Prostate gland (tissue), 2 donors: ENCODE measurements around the gene HLA-DPB1. TPM values are rescaled to one million over a fixed set of nuclear protein-coding genes. Genes with fewer than 3 reads are reported as not detected.

Experiments used
- DNase-seq: peaks from one replicate; pipeline ENCODE4 v3.0.0-alpha.2; 2019; ENCODE audit warnings: low spot score
- H3K27ac ChIP-seq, 2 donors: fragments of 200-600 bp; sonication (generic); 2 replicates each; pipeline ENCODE4 v1.5.1; 2017 to 2019
- H3K27me3 ChIP-seq: fragments of 200-600 bp; sonication (generic); replicated peaks from 2 replicates; pipeline ENCODE4 v1.5.1; 2019; ENCODE audit not compliant: insufficient read depth
- H3K36me3 ChIP-seq, 2 donors: fragments of 200-600 bp; sonication (generic); 1 replicate in 1 of 2; 2 replicates in 1 of 2; pipeline versions ENCODE4 v1.5.1 to v1.8.1; 2017 to 2019
- H3K4me1 ChIP-seq: fragments of 200-600 bp; sonication (generic); replicated peaks from 2 replicates; pipeline ENCODE4 v1.5.1; 2019
- H3K4me3 ChIP-seq, 2 donors: fragments of 200-600 bp; sonication (generic); 2 replicates each; pipeline ENCODE4 v1.5.1; 2017 to 2019
- H3K9me3 ChIP-seq: fragments of 200-600 bp; sonication (generic); 2 replicates; pipeline ENCODE4 v1.5.1; 2017
- POLR2A ChIP-seq: fragments of 450-650 bp; IDR thresholded peaks from one replicate; pipeline ENCODE4 v1.6.1; 2016; ENCODE audit warnings: antibody characterized with exemption, mild to moderate bottlenecking
- POLR2AphosphoS5 ChIP-seq: sonication (generic); formaldehyde crosslinking; IDR thresholded peaks from one replicate; pipeline ENCODE4 v1.6.1; 2017; ENCODE audit warnings: antibody characterized with exemption
- WGBS: methylation state at CpG from one replicate; pipeline ENCODE4 v1.1.5; 2018; 5-methylcytosine and 5-hydroxymethylcytosine counted together
- intact Hi-C: fragments of 100-400 bp; cut with DNase I; formaldehyde crosslinking; loops from one replicate; pipeline ENCODE4 v1.14.2; 2022
- total RNA-seq, 2 donors: library from RNA; depleted of rRNA; stranded (reverse); fragments of >200 nt; gene quantifications; one replicate each; pipeline ENCODE4 v1.1.0, GENCODE V29; 2016
- TF ChIP-seq, protein P1 (sequence below), 4 experiments: fragments of 200-600 bp in 2 of 4; fragments of 450-650 bp in 2 of 4; sonication (generic) in 2 of 4; IDR thresholded peaks; 1 replicate in 3 of 4; 2 replicates in 1 of 4; pipeline ENCODE4 v1.5.1; 2016 to 2019; ENCODE audit warnings: antibody characterized with exemption in 4 of 4, mild to moderate bottlenecking in 2 of 4, moderate library complexity in 2 of 4

Gene HLA-DPB1
- total RNA-seq, 2 donors from 2014 or later, result 51.6 to 57.5 TPM

GRCh38 chr6:33071569-33071968 lies 4.2 kb upstream of the HLA-DPB1 start:
- no peak overlapping the region for H3K4me3 ChIP-seq
- intact Hi-C loops, result no loop called here
- H3K4me1 ChIP-seq, result no peaks in the 10 kb centered on the region
- TF ChIP-seq POLR2AphosphoS5, result no peak
- TF ChIP-seq, protein P1, sequence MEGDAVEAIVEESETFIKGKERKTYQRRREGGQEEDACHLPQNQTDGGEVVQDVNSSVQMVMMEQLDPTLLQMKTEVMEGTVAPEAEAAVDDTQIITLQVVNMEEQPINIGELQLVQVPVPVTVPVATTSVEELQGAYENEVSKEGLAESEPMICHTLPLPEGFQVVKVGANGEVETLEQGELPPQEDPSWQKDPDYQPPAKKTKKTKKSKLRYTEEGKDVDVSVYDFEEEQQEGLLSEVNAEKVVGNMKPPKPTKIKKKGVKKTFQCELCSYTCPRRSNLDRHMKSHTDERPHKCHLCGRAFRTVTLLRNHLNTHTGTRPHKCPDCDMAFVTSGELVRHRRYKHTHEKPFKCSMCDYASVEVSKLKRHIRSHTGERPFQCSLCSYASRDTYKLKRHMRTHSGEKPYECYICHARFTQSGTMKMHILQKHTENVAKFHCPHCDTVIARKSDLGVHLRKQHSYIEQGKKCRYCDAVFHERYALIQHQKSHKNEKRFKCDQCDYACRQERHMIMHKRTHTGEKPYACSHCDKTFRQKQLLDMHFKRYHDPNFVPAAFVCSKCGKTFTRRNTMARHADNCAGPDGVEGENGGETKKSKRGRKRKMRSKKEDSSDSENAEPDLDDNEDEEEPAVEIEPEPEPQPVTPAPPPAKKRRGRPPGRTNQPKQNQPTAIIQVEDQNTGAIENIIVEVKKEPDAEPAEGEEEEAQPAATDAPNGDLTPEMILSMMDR (IDR thresholded peaks at IDR 0.05), result no peak
- no peak for TF ChIP-seq POLR2A
- no peaks in the 10 kb centered on the region for H3K36me3 ChIP-seq
- 74% methylated on average over 6 of the region's 6 CpGs for WGBS
- H3K9me3 ChIP-seq, result no peaks in the 10 kb centered on the region
- H3K27me3 ChIP-seq, result no peaks in the 10 kb centered on the region
- no peak overlapping the region for H3K27ac ChIP-seq
- DNase-seq, result no peak

GRCh38 chr6:33072508-33073100 lies 3.2 kb upstream of the HLA-DPB1 start:
- Histone ChIP-seq H3K27me3 (no peaks in the 10 kb centered on the region), H3K36me3 (no peaks in the 10 kb centered on the region), H3K4me3 (peak overlapping the region in 1 of 2 donors; percentile 3), H3K4me1 (no peaks in the 10 kb centered on the region), H3K9me3 (no peaks in the 10 kb centered on the region), H3K27ac (no peak overlapping the region)
- WGBS, result 80% methylated on average over 7 of the region's 7 CpGs
- intact Hi-C loops, result no loop called here
- TF ChIP-seq POLR2A (no peak), POLR2AphosphoS5 (no peak)
- TF ChIP-seq, protein P1 (IDR thresholded peaks at IDR 0.05), result no peak
- no peak for DNase-seq

- intact Hi-C loops, result no loop called here
- H3K4me1 ChIP-seq, result no peaks in the 10 kb centered on the region
- H3K27me3 ChIP-seq, result no peaks in the 10 kb centered on the region
- no peak for DNase-seq
- no peaks in the 10 kb centered on the region for H3K9me3 ChIP-seq
- H3K27ac ChIP-seq, result peak within 1 kb of the TSS in 1 of 2 donors; percentile 4
- H3K4me3 ChIP-seq, result peak within 1 kb of the TSS in 1 of 2 donors; percentile 3
- WGBS, result 53% methylated on average over 8 of the region's 8 CpGs
- no peaks in the 10 kb centered on the region for H3K36me3 ChIP-seq
- TF ChIP-seq, protein P1 (IDR thresholded peaks at IDR 0.05), result no peak
- TF ChIP-seq POLR2AphosphoS5 (peak; percentile 52), POLR2A (no peak)
Measured at GRCh38 chr6:33073431-33073871, 2.3 kb upstream of the HLA-DPB1 start, which contains the start of gene HLA-DPA1. Gene HLA-DPA1 (minus strand): TSS chr6:33073649.

DNA sequence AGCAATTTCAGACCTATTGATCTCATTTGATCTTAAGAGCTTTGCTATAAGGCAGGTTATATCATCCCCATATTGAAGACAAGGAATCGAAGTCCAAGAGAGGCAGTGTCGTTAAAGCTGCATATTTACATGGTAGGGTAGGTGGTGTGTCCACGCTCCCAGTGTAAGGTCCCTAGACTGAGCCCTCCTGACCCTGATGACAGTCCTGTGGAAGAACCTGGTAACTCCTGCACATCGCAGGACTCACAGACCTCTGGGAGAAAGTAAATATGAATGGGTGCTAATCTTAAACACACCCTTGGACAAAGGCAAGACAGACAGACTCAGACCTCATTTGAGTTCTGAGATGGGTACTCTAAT lies 602 bp upstream of the HLA-DPB1 start:
- 87% methylated on average over 4 of the region's 4 CpGs for WGBS
- Histone ChIP-seq H3K9me3 (no peaks in the 10 kb centered on the region), H3K4me1 (no peaks in the 10 kb centered on the region), H3K4me3 (no peak overlapping the region), H3K27me3 (no peaks in the 10 kb centered on the region), H3K27ac (no peak overlapping the region), H3K36me3 (no peaks in the 10 kb centered on the region)
- TF ChIP-seq POLR2AphosphoS5 (no peak), POLR2A (no peak)
- TF ChIP-seq, protein P1 (IDR thresholded peaks at IDR 0.05), result no peak
- intact Hi-C loops, result no loop called here
- DNase-seq, result no peak

DNA sequence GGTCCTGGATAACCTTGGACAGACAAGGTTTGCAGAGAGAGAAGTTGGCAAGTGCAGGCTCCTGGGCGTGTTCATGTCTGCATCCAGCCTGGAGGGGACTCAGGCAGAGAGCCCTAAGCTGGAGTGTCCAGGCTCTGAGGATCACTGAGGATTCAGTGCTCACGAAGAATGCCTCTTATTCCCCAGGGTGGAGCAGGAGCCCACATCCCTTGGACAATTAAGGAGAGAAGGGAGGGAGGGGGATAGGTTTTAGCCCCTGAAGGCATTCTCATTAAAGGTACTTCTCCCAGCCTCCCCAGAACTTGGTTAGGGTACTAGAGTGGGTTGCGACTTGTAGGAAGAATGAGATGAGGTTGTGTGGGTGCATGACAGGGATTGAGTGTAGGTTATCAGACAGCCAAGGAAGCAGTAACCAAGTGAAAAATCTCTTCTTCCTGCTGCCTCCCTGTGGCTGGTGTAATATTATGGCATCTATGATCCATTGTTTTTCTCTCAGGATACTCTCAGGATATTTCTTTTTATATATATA lies 680 bp downstream of the HLA-DPB1 start:
- 72% methylated on average over 3 of the region's 3 CpGs for WGBS
- DNase-seq, result no peak
- no peak for TF ChIP-seq POLR2A
- TF ChIP-seq, protein P1 (IDR thresholded peaks at IDR 0.05), result no peak
- TF ChIP-seq POLR2AphosphoS5, result no peak
- no peaks in the 10 kb centered on the region for H3K27me3 ChIP-seq
- no peaks in the 10 kb centered on the region for H3K4me1 ChIP-seq
- intact Hi-C loops, result no loop called here
- peak overlapping the region in 1 of 2 donors; percentile 4 for H3K27ac ChIP-seq
- no peaks in the 10 kb centered on the region for H3K36me3 ChIP-seq
- H3K9me3 ChIP-seq, result no peaks in the 10 kb centered on the region
- H3K4me3 ChIP-seq, result peak overlapping the region in 1 of 2 donors; percentile 2
